WTC11 (cell line): ENCODE data around the gene CLIC5.

Experiments
- ATF1 ChIP-seq: sonication (generic); formaldehyde crosslinking; IDR thresholded peaks from 2 replicates; pipeline ENCODE4 v1.8.1; 2023; ENCODE audit warnings: mild to moderate bottlenecking, moderate library complexity, missing genetic modification reagents
- CBFB ChIP-seq: sonication (generic); formaldehyde crosslinking; IDR thresholded peaks from 2 replicates; pipeline ENCODE4 v1.8.1; 2022; ENCODE audit warnings: mild to moderate bottlenecking, low read depth, missing genetic modification reagents
- ELF4 ChIP-seq: sonication (generic); formaldehyde crosslinking; IDR thresholded peaks from 2 replicates; pipeline ENCODE4 v1.8.1; 2022; ENCODE audit warnings: low read depth, mild to moderate bottlenecking, moderate library complexity, missing genetic modification reagents
- GABPB1 ChIP-seq: sonication (generic); formaldehyde crosslinking; IDR thresholded peaks from 2 replicates; pipeline ENCODE4 v1.8.1; 2023; ENCODE audit warnings: mild to moderate bottlenecking, missing genetic modification reagents
- ZNF138 ChIP-seq: sonication (generic); formaldehyde crosslinking; conservative IDR thresholded peaks from 2 replicates; pipeline ENCODE4 v1.8.1; 2022; ENCODE audit warnings: mild to moderate bottlenecking, moderate library complexity, missing genetic modification reagents
- TF ChIP-seq, protein P1 (sequence below): fragments of 200-600 bp; IDR thresholded peaks from 2 replicates; pipeline ENCODE4 v1.8.0; 2022; ENCODE audit warnings: antibody characterized with exemption
- TF ChIP-seq, protein P2 (sequence below): sonication (generic); formaldehyde crosslinking; IDR thresholded peaks from 2 replicates; pipeline ENCODE4 v1.8.0; 2022; ENCODE audit warnings: mild to moderate bottlenecking, missing genetic modification reagents
- TF ChIP-seq, protein P3 (sequence below): fragments of 250-450 bp; sonication (Bioruptor Pico); IDR thresholded peaks from 2 replicates; pipeline ENCODE4 v1.8.0; 2021; ENCODE audit warnings: mild to moderate bottlenecking
- TF ChIP-seq, protein P4 (sequence below): sonication (generic); formaldehyde crosslinking; IDR thresholded peaks from 2 replicates; pipeline ENCODE4 v1.8.1; 2023; ENCODE audit warnings: mild to moderate bottlenecking, missing genetic modification reagents, moderate library complexity

DNA sequence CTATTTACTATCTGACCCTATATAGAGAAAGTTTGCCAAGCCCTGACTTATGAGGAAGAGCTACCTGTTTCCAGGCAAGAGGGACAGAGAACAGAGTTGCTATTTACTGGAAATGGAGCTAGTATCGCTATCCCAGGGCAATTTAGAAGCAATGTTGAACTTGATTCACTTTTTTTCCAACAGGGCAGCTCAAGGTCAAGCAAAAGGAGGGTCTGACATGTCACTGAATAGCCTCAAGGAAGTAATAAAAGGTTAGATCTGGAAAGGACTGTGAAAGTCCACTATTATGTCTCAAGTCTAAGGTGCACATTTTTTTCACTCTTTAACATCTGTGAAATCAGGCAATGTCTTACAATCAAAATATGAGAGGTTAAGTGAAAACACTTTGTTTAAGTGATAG is 84.4 kb downstream of the CLIC5 start:
- TF ChIP-seq, protein P1, sequence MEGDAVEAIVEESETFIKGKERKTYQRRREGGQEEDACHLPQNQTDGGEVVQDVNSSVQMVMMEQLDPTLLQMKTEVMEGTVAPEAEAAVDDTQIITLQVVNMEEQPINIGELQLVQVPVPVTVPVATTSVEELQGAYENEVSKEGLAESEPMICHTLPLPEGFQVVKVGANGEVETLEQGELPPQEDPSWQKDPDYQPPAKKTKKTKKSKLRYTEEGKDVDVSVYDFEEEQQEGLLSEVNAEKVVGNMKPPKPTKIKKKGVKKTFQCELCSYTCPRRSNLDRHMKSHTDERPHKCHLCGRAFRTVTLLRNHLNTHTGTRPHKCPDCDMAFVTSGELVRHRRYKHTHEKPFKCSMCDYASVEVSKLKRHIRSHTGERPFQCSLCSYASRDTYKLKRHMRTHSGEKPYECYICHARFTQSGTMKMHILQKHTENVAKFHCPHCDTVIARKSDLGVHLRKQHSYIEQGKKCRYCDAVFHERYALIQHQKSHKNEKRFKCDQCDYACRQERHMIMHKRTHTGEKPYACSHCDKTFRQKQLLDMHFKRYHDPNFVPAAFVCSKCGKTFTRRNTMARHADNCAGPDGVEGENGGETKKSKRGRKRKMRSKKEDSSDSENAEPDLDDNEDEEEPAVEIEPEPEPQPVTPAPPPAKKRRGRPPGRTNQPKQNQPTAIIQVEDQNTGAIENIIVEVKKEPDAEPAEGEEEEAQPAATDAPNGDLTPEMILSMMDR, result no peak
- TF ChIP-seq, protein P2, sequence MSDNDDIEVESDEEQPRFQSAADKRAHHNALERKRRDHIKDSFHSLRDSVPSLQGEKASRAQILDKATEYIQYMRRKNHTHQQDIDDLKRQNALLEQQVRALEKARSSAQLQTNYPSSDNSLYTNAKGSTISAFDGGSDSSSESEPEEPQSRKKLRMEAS (CRISPR knock-in tag), result no peak
- no peak for TF ChIP-seq ELF4 (CRISPR knock-in tag)
- TF ChIP-seq, protein P3, sequence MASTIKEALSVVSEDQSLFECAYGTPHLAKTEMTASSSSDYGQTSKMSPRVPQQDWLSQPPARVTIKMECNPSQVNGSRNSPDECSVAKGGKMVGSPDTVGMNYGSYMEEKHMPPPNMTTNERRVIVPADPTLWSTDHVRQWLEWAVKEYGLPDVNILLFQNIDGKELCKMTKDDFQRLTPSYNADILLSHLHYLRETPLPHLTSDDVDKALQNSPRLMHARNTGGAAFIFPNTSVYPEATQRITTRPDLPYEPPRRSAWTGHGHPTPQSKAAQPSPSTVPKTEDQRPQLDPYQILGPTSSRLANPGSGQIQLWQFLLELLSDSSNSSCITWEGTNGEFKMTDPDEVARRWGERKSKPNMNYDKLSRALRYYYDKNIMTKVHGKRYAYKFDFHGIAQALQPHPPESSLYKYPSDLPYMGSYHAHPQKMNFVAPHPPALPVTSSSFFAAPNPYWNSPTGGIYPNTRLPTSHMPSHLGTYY (CRISPR knock-in tag), result no peak
- TF ChIP-seq, protein P4, sequence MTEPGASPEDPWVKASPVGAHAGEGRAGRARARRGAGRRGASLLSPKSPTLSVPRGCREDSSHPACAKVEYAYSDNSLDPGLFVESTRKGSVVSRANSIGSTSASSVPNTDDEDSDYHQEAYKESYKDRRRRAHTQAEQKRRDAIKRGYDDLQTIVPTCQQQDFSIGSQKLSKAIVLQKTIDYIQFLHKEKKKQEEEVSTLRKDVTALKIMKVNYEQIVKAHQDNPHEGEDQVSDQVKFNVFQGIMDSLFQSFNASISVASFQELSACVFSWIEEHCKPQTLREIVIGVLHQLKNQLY (CRISPR knock-in tag), result no peak
- TF ChIP-seq CBFB (CRISPR knock-in tag), result no peak
- TF ChIP-seq ATF1 (CRISPR knock-in tag), result no peak
- no peak for TF ChIP-seq GABPB1 (CRISPR knock-in tag)
- TF ChIP-seq ZNF138 (CRISPR knock-in tag), result no peak
